Cardiac muscle cell (in vitro differentiated cells and primary cell): ENCODE data around the gene ZEB2. TPM values are rescaled to one million over a fixed set of nuclear protein-coding genes. Genes with fewer than 3 reads are reported as not detected.

Experiments used
- DNase-seq, 2 donors: peaks; one replicate each; pipeline versions ENCODE4 v3.0.0 to v3.0.0-alpha.2; 2010 to 2017; ENCODE audit warnings: low read depth in 1 of 2, low spot score in 1 of 2
- H3K27ac ChIP-seq: fragments of 200-600 bp; sonication (generic); 2 replicates; pipeline ENCODE4 v1.5.1; 2016
- H3K27me3 ChIP-seq: fragments of 200-600 bp; sonication (generic); 2 replicates; pipeline ENCODE4 v1.6.0; 2016; ENCODE audit warnings: control low read depth
- H3K36me3 ChIP-seq: fragments of 200-600 bp; sonication (generic); 2 replicates; pipeline ENCODE4 v1.5.1; 2016; ENCODE audit warnings: control low read depth
- H3K4me1 ChIP-seq: fragments of 200-600 bp; sonication (generic); 2 replicates; pipeline ENCODE4 v1.8.1; 2017; ENCODE audit warnings: low read depth, mild to moderate bottlenecking, mixed run types
- H3K4me3 ChIP-seq: fragments of 200-600 bp; sonication (generic); 2 replicates; pipeline ENCODE4 v1.5.1; 2016; ENCODE audit warnings: mild to moderate bottlenecking
- H3K9me3 ChIP-seq: fragments of 200-600 bp; sonication (generic); 2 replicates; pipeline ENCODE4 v1.5.1; 2017; ENCODE audit warnings: low read depth, mild to moderate bottlenecking, control low read depth
- polyA plus RNA-seq: library from polyadenylated mRNA; unstranded; fragments of >200 nt; fragmentation: Nextera tagmentation; extraction: Ambion mirVana; gene quantifications from 2 replicates; pipeline ENCODE4 v1.2.1, GENCODE V29; 2016
- total RNA-seq: library from RNA; depleted of rRNA; stranded (reverse); fragments of >200 nt; gene quantifications from 2 replicates; pipeline ENCODE4 v1.2.3, GENCODE V29; 2016
- TF ChIP-seq, protein P1 (sequence below): IDR thresholded peaks from 2 replicates; pipeline ENCODE4 v1.5.1; 2012; ENCODE audit warnings: low read depth, mild to moderate bottlenecking, low read length

The ZEB2 gene
- total and polyA plus RNA-seq, 2 experiments from 2014 or later: 16.8 to 41.2 TPM

DNA sequence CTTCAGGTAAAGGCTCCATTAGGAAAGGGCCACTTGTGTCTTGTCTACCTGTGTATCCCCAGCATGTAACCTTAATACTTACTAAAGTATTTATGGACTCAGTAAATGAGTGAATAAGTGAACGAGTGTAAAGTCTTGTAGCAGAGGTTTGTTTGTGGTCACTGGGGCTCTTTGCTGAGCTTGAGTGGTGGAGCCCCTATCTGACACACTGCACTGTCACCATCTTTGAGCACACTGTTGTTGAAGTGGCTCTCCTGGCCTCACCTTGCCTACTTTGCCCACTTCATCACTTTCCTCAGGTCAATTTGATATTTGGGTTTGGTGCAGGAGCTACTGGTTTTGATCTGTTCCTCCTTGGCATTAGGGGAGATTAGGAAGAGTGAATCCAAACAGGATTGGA lies 39.3 kb upstream of the ZEB2 start:
- H3K4me3 ChIP-seq: no peak overlapping the region
- DNase-seq: no peak
- H3K9me3 ChIP-seq: no peaks in the 10 kb centered on the region
- no peak overlapping the region for H3K27ac ChIP-seq
- no peaks in the 10 kb centered on the region for H3K4me1 ChIP-seq
- no peaks in the 10 kb centered on the region for H3K36me3 ChIP-seq
- TF ChIP-seq, protein P1, sequence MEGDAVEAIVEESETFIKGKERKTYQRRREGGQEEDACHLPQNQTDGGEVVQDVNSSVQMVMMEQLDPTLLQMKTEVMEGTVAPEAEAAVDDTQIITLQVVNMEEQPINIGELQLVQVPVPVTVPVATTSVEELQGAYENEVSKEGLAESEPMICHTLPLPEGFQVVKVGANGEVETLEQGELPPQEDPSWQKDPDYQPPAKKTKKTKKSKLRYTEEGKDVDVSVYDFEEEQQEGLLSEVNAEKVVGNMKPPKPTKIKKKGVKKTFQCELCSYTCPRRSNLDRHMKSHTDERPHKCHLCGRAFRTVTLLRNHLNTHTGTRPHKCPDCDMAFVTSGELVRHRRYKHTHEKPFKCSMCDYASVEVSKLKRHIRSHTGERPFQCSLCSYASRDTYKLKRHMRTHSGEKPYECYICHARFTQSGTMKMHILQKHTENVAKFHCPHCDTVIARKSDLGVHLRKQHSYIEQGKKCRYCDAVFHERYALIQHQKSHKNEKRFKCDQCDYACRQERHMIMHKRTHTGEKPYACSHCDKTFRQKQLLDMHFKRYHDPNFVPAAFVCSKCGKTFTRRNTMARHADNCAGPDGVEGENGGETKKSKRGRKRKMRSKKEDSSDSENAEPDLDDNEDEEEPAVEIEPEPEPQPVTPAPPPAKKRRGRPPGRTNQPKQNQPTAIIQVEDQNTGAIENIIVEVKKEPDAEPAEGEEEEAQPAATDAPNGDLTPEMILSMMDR: no peak
- H3K27me3 ChIP-seq: no peaks in the 10 kb centered on the region

DNA sequence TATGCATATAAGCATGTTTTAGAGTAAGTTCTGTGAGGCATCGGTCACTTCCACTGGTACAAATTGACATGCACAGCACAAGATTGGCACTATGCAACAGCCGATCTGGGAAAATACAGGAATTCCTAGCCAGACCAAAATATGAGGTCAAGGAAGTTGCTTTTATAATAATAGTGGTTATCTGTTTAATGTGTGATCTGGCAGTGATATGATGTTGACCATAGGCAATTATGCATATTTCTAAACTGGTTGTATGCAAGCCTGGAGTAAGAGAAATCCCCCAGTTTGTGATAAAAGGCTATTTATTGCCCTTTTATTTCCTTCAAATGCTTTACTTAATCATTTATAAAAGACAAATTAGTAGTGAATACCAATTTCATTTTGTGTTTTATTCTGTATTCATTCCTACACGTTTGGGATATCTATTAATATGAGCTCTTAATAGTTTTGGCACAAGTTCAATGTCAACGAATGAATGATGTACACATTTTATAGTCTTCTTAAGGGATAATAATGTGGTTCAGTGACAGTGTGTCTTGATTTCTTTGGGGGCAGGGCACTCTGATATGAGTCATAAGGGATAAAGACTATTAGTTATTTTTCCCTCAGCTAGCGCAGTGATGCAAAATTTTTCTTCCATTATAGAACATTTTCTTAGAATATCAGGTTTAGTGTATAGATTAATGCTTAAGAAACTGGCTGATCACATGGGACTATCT lies 34.7 kb upstream of the ZEB2 start:
- TF ChIP-seq, protein P1: no peak
- Histone ChIP-seq H3K27me3 (no peaks in the 10 kb centered on the region), H3K4me3 (no peak overlapping the region), H3K4me1 (no peaks in the 10 kb centered on the region), H3K27ac (no peak overlapping the region), H3K36me3 (no peaks in the 10 kb centered on the region), H3K9me3 (no peaks in the 10 kb centered on the region)
- DNase-seq: no peak

DNA sequence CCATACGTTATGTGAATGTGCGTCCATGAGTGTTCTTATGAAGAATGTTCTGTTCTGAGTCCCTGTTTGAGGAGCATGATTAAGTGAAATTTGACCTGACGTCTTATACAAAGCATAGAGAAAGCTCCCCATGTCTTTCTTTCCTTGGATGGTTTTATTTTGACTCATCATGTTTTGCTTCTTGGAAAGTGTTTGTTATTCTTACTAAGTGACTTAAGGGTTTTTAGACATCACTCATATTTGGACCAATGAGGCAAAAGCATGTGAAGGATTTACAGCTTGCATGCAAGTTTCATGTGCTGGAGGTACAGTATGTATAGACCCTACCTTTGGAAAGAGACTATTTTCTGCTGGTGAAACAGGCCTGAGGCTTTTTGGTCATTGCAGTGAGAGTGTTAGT lies 33.5 kb upstream of the ZEB2 start:
- no peaks in the 10 kb centered on the region for H3K9me3 ChIP-seq
- H3K4me3 ChIP-seq: no peak overlapping the region
- H3K27me3 ChIP-seq: no peaks in the 10 kb centered on the region
- H3K4me1 ChIP-seq: no peaks in the 10 kb centered on the region
- no peak overlapping the region for H3K27ac ChIP-seq
- TF ChIP-seq, protein P1: no peak
- H3K36me3 ChIP-seq: no peaks in the 10 kb centered on the region
- peak in 1 of 2 donors; percentile 75 for DNase-seq

DNA sequence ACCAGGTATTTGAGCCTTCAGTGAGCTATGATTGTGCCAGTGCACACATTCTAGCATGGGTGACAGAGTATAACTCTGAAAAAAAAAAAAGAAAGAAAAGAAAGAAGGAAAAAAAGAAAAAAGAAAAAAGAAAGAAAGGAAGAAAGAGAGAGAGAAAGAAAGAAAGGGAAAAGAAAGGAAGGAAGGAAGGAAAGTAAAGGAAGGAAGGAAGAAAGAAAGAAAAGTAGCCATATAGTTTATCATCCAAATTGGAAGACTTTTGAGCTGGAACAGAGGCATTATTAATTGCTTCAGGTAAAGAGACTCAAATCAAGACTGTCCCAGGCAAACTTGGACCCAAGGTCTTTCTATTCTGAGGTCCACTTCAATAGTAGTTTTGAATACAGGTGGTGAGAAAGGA lies 32.9 kb upstream of the ZEB2 start:
- no peak for DNase-seq
- Histone ChIP-seq H3K4me3 (no peak overlapping the region), H3K4me1 (no peaks in the 10 kb centered on the region), H3K9me3 (no peaks in the 10 kb centered on the region), H3K27ac (no peak overlapping the region), H3K36me3 (no peaks in the 10 kb centered on the region), H3K27me3 (no peaks in the 10 kb centered on the region)
- TF ChIP-seq, protein P1: no peak

DNA sequence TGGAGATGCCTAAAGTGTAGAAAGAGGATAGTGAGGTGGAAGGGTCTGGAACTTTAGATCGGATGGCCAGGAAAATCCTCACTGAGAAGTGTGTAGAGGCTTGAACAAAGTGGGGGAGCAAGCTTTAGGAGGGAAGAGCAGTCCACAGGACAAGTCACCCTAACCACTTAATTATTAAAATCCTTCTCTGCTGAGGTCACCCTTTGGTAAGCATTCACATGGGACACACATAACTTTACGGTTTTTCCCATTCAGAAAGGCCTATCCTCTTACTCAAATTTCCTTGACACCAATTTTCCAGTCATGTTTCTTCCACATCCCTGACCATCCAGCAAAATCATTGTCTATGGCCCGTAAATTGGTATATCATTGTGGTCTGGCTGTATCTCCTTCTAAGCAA lies 31.0 kb upstream of the ZEB2 start:
- Histone ChIP-seq H3K27me3 (no peaks in the 10 kb centered on the region), H3K36me3 (no peaks in the 10 kb centered on the region), H3K9me3 (no peaks in the 10 kb centered on the region), H3K4me1 (no peaks in the 10 kb centered on the region), H3K4me3 (no peak overlapping the region), H3K27ac (no peak overlapping the region)
- DNase-seq: no peak
- TF ChIP-seq, protein P1: no peak
